Smooth muscle cell (in vitro differentiated cells): ENCODE data around the gene ATP6V0A1. TPM values are rescaled to one million over a fixed set of nuclear protein-coding genes. Genes with fewer than 3 reads are reported as not detected.

Experiments used
- DNase-seq: peaks from one replicate; lab custom pipeline; 2025; ENCODE audit not compliant: unreplicated experiment; lab: John Stamatoyannopoulos, UW
- H2AFZ ChIP-seq: fragments of 200-600 bp; sonication (generic); 2 replicates; pipeline ENCODE4 v1.6.0; 2016; ENCODE audit warnings: antibody characterized with exemption, low read depth, mild to moderate bottlenecking
- H3F3A ChIP-seq: fragments of 200-600 bp; sonication (generic); 2 replicates; pipeline ENCODE4 v1.6.0; 2017; ENCODE audit warnings: antibody characterized with exemption, low read depth
- H3K27ac ChIP-seq: fragments of 200-600 bp; sonication (generic); 2 replicates; pipeline ENCODE4 v1.5.1; 2016; ENCODE audit warnings: low read depth, mild to moderate bottlenecking
- H3K27me3 ChIP-seq: fragments of 200-600 bp; sonication (generic); 2 replicates; pipeline ENCODE4 v1.6.1; 2016; ENCODE audit warnings: low read depth, mild to moderate bottlenecking
- H3K36me3 ChIP-seq: fragments of 200-600 bp; sonication (generic); 2 replicates; pipeline ENCODE4 v1.5.1; 2016; ENCODE audit warnings: low read depth
- H3K4me1 ChIP-seq: fragments of 200-600 bp; sonication (generic); 2 replicates; pipeline ENCODE4 v1.5.1; 2016; ENCODE audit warnings: low read depth
- H3K4me2 ChIP-seq: fragments of 200-600 bp; sonication (generic); 2 replicates; pipeline ENCODE4 v1.6.0; 2016; ENCODE audit warnings: mild to moderate bottlenecking
- H3K4me3 ChIP-seq: fragments of 200-600 bp; sonication (generic); 2 replicates; pipeline ENCODE4 v1.5.1; 2016; ENCODE audit warnings: mild to moderate bottlenecking
- H3K79me2 ChIP-seq: fragments of 200-600 bp; sonication (generic); 2 replicates; pipeline ENCODE4 v1.6.0; 2016; ENCODE audit warnings: low read depth, mild to moderate bottlenecking
- H3K9ac ChIP-seq: fragments of 200-600 bp; sonication (generic); 2 replicates; pipeline ENCODE4 v1.6.0; 2016; ENCODE audit warnings: low read depth
- H3K9me3 ChIP-seq: fragments of 200-600 bp; sonication (generic); replicated peaks from 2 replicates; pipeline ENCODE4 v1.5.1; 2016; ENCODE audit warnings: low read depth
- H4K20me1 ChIP-seq: fragments of 200-600 bp; sonication (generic); 2 replicates; pipeline ENCODE4 v1.6.0; 2016; ENCODE audit warnings: low read depth
- WGBS: methylation state at CpG from one replicate; pipeline ENCODE4 v1.1.7; 2016; ENCODE audit warnings: low lambda C conversion rate; 5-methylcytosine and 5-hydroxymethylcytosine counted together
- polyA plus RNA-seq: library from polyadenylated mRNA; unstranded; fragments of >200 nt; fragmentation: Nextera tagmentation; extraction: Ambion mirVana; gene quantifications from 2 replicates; pipeline ENCODE4 v1.2.1, GENCODE V29; 2016
- total RNA-seq: library from RNA; depleted of rRNA; stranded (reverse); fragments of >200 nt; gene quantifications from 2 replicates; pipeline ENCODE4 v1.2.3, GENCODE V29; 2014
- TF ChIP-seq, protein P1 (sequence below): fragments of 200-600 bp; sonication (generic); IDR thresholded peaks from 2 replicates; pipeline ENCODE4 v1.5.1; 2017; ENCODE audit warnings: borderline replicate concordance, mild to moderate bottlenecking, antibody characterized with exemption; ENCODE audit not compliant: insufficient read depth, poor library complexity, severe bottlenecking

The ATP6V0A1 gene
- total and polyA plus RNA-seq, 2 experiments from 2014 or later = 27.3 to 54.7 TPM

DNA sequence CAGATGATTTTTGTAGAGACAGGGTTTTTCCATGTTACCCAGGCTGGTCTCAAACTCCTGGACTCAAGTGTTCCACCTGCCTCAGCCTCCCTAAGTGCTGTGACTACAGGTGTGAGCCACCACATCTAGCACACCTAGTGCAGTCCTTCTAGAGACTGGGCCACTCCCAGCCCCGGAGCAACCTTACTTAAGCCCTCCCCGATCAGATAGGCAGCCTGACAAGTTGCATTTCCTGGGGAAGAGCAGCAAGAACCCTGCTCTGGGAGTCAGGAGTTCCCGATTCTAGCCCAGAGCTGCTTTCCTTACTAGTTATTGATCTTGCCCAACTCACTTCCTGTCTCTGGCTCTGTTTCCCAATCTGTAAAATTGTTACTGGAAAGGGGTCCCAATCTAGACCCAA, 70.4 kb downstream of the ATP6V0A1 start:
- Histone ChIP-seq H2AFZ (no peak overlapping the region), H3K4me1 (no peaks in the 10 kb centered on the region), H3F3A (peaks cover 17% of the 10 kb centered on the region), H3K27ac (no peak overlapping the region), H3K9me3 (no peaks in the 10 kb centered on the region), H3K36me3 (no peaks in the 10 kb centered on the region), H3K4me2 (no peak overlapping the region), H3K4me3 (no peak overlapping the region), H3K27me3 (no peaks in the 10 kb centered on the region), H3K79me2 (no peaks in the 10 kb centered on the region), H4K20me1 (no peaks in the 10 kb centered on the region), H3K9ac (no peak overlapping the region)
- TF ChIP-seq, protein P1, sequence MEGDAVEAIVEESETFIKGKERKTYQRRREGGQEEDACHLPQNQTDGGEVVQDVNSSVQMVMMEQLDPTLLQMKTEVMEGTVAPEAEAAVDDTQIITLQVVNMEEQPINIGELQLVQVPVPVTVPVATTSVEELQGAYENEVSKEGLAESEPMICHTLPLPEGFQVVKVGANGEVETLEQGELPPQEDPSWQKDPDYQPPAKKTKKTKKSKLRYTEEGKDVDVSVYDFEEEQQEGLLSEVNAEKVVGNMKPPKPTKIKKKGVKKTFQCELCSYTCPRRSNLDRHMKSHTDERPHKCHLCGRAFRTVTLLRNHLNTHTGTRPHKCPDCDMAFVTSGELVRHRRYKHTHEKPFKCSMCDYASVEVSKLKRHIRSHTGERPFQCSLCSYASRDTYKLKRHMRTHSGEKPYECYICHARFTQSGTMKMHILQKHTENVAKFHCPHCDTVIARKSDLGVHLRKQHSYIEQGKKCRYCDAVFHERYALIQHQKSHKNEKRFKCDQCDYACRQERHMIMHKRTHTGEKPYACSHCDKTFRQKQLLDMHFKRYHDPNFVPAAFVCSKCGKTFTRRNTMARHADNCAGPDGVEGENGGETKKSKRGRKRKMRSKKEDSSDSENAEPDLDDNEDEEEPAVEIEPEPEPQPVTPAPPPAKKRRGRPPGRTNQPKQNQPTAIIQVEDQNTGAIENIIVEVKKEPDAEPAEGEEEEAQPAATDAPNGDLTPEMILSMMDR = no peak
- 87% methylated on average over 3 of the region's 3 CpGs for WGBS
- DNase-seq = no peak

- H4K20me1 ChIP-seq = no peaks in the 10 kb centered on the region
- H3K4me3 ChIP-seq = no peak overlapping the region
- no peaks in the 10 kb centered on the region for H3K79me2 ChIP-seq
- H3K4me2 ChIP-seq = no peak overlapping the region
- no peak for DNase-seq
- H3K36me3 ChIP-seq = no peaks in the 10 kb centered on the region
- H3F3A ChIP-seq = peaks cover 17% of the 10 kb centered on the region
- no peaks in the 10 kb centered on the region for H3K27me3 ChIP-seq
- no peak overlapping the region for H3K9ac ChIP-seq
- no peak overlapping the region for H2AFZ ChIP-seq
- WGBS = 82% methylated on average over 2 of the region's 2 CpGs
- no peak overlapping the region for H3K27ac ChIP-seq
- no peaks in the 10 kb centered on the region for H3K4me1 ChIP-seq
- TF ChIP-seq, protein P1 = no peak
- no peaks in the 10 kb centered on the region for H3K9me3 ChIP-seq
Measured at GRCh38 chr17:42530952-42531454, 72.3 kb downstream of the ATP6V0A1 start.

DNA sequence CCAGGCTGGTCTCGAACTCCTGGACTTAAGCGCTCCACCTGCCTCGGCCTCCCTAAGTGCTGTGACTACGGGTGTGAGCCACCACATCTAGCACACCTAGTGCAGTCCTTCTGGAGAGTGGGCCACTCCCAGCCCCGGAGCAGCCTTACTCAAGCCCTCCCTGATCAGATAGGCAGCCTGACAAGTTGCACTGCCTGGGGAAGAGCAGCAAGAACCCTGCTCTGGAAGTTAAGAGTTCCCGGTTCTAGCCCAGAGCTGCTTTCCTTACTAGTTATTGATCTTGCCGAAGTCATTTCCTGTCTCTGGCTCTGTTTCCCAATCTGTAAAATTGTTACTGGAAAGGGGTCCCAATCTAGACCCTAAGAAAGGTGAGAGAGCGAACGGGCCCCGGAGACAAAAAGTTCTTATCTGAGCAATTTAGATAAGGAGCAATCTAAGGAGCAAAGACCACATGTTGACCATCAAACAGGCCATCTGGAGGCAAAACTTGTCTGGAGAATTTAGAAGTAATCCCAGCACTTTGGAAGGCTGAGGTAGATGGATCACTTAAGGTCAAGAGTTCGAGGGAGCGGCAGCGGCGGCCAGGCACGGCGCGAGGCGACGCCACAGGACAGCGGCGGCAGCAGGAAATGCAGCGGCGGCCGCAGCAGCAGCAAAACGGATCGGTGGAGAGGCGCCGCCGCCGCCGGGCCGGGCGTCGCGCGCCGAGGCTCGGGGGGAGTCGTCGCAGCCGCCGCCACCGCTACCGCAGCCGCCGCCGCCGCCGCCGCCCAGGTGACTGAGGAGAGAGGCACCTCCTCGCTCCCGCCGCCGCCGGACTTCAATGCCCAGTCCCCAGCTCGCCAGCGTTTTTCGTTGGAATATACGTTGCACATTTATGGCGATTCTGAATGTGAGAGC, 73.0 kb downstream of the ATP6V0A1 start:
- DNase-seq = no peak
- TF ChIP-seq, protein P1 = peak; percentile 31
- Histone ChIP-seq H3K4me1 (no peaks in the 10 kb centered on the region), H3F3A (peaks cover 17% of the 10 kb centered on the region), H3K9me3 (no peaks in the 10 kb centered on the region), H3K9ac (no peak overlapping the region), H3K4me2 (peak overlapping the region; percentile 91), H3K27me3 (no peaks in the 10 kb centered on the region), H3K79me2 (no peaks in the 10 kb centered on the region), H3K36me3 (no peaks in the 10 kb centered on the region), H4K20me1 (no peaks in the 10 kb centered on the region), H2AFZ (no peak overlapping the region), H3K4me3 (peak overlapping the region; percentile 69), H3K27ac (no peak overlapping the region)
- WGBS = 10% methylated on average over 59 of the region's 60 CpGs
